HepG2 (cell line): ENCODE results near the gene C3orf52. TPM values are rescaled to one million over a fixed set of nuclear protein-coding genes. Genes with fewer than 3 reads are reported as not detected.

Experiments used
- ATAC-seq: fragments of 200-7000 bp; cut with Tn5 transposase; 3 replicates; pipeline ENCODE4 v1.9.1; 2020; ENCODE audit warnings: mild to moderate bottlenecking, moderate library complexity
- BruUV-seq: library from RNA; stranded (reverse); fragments of 400-500 nt; replicated peaks from 2 replicates; lab custom pipeline; 2021; lab: Mats Ljungman, UMichigan
- CTCF ChIA-PET: fragments of 300-600 bp; formaldehyde crosslinking; extraction: SDS; loops from one replicate; lab custom pipeline; 2021; ENCODE audit warnings: low total read pairs, inconsistent platforms, low intra/inter-chr PET ratio; lab: Yijun Ruan, JAX
- POLR2A ChIA-PET: fragments of 350-600 bp; sonication (Branson Sonifier 250); formaldehyde crosslinking; loops from one replicate; lab custom pipeline; 2020; ENCODE audit warnings: antibody characterized with exemption, inconsistent platforms; lab: Yijun Ruan, JAX
- DNase-seq: peaks from one replicate; pipeline ENCODE4 v3.0.0-alpha.2; 2015; ENCODE audit warnings: low spot score
- FAIRE-seq: peaks from 3 replicates; lab custom pipeline; 2011; peaks lifted over from hg19 to GRCh38; lab: Jason Lieb, UNC
- H2AFZ ChIP-seq: one replicate; pipeline ENCODE4 v1.6.1; 2011; ENCODE audit warnings: low read length, inconsistent platforms
- H3K27ac ChIP-seq: fragments of 300-600 bp; 3 replicates; pipeline ENCODE4 v1.8.0; 2011; ENCODE audit warnings: mixed run types, mild to moderate bottlenecking, mixed read lengths, low read length, inconsistent platforms; ENCODE audit not compliant: insufficient read depth; ENCODE audit errors: extremely low read length
- H3K27me3 ChIP-seq, 2 experiments: fragments of 200-600 bp in 1 of 2; 2 replicates in 1 of 2; 3 replicates in 1 of 2; pipeline versions ENCODE4 v1.6.0 to v1.8.0; 2011; ENCODE audit warnings: low read length in 2 of 2, mild to moderate bottlenecking in 2 of 2, moderate library complexity in 2 of 2, inconsistent platforms in 1 of 2; ENCODE audit not compliant: insufficient read depth in 2 of 2, control insufficient read depth in 1 of 2
- H3K36me3 ChIP-seq, 2 experiments: fragments of 200-600 bp in 1 of 2; replicated peaks in 1 of 2; 2 replicates in 1 of 2; 3 replicates in 1 of 2; pipeline versions ENCODE4 v1.5.1 to v1.8.0; 2011; ENCODE audit warnings: low read length in 2 of 2, inconsistent platforms in 1 of 2; ENCODE audit not compliant: insufficient read depth in 2 of 2, control insufficient read depth in 1 of 2
- H3K4me1 ChIP-seq: 2 replicates; pipeline ENCODE4 v1.5.1; 2012; ENCODE audit warnings: low read length, inconsistent platforms; ENCODE audit not compliant: insufficient read depth
- H3K4me2 ChIP-seq: 2 replicates; pipeline ENCODE4 v1.6.0; 2011; ENCODE audit warnings: low read depth, low read length, inconsistent platforms
- H3K4me3 ChIP-seq, 3 experiments: fragments of 200-600 bp in 1 of 3; sonication (generic), shearing (Covaris generic) in 1 of 3; replicated peaks in 1 of 3; 2 replicates each; pipeline ENCODE4 v1.5.1; 2011 to 2016; ENCODE audit warnings: low read length in 3 of 3, inconsistent platforms in 2 of 3, low read depth in 2 of 3, mild to moderate bottlenecking in 2 of 3, control low read depth in 1 of 3, mixed read lengths in 1 of 3; ENCODE audit not compliant: insufficient read depth in 1 of 3
- H3K79me2 ChIP-seq: one replicate; pipeline ENCODE4 v1.6.1; 2011; ENCODE audit warnings: low read length, inconsistent platforms; ENCODE audit not compliant: insufficient read depth
- H3K9ac ChIP-seq: 2 replicates; pipeline ENCODE4 v1.6.0; 2011; ENCODE audit warnings: mild to moderate bottlenecking, low read depth, low read length, inconsistent platforms; ENCODE audit not compliant: insufficient read depth
- H3K9me3 ChIP-seq: 2 replicates; pipeline ENCODE4 v1.5.1; 2012; ENCODE audit warnings: mild to moderate bottlenecking, low read length
- H4K20me1 ChIP-seq: 2 replicates; pipeline ENCODE4 v1.6.0; 2011; ENCODE audit warnings: inconsistent platforms, mild to moderate bottlenecking, low read length, moderate library complexity; ENCODE audit not compliant: insufficient read depth
- FOXA1 ChIP-seq, 2 experiments: fragments of 450-650 bp in 1 of 2; sonication (generic) in 1 of 2; formaldehyde crosslinking in 1 of 2; IDR thresholded peaks; 2 replicates each; pipeline versions ENCODE4 v1.4.0 to v1.6.1; 2016 to 2020; ENCODE audit warnings: missing genetic modification reagents in 1 of 2
- HOXD1 ChIP-seq: sonication (generic); formaldehyde crosslinking; IDR thresholded peaks from 2 replicates; pipeline ENCODE4 v1.5.0; 2020; ENCODE audit warnings: missing genetic modification reagents
- KLF9 ChIP-seq: IDR thresholded peaks from 2 replicates; pipeline ENCODE4 v1.6.1; 2016; ENCODE audit warnings: low read depth
- POLR2G ChIP-seq: fragments of 200-400 bp; formaldehyde crosslinking; IDR thresholded peaks from 2 replicates; pipeline ENCODE4 v1.6.1; 2018; ENCODE audit warnings: mild to moderate bottlenecking, low read depth, low read length, moderate library complexity
- SNAPC2 ChIP-seq: sonication (generic); formaldehyde crosslinking; IDR thresholded peaks from 2 replicates; pipeline ENCODE4 v1.8.1; 2022; ENCODE audit warnings: mild to moderate bottlenecking, missing genetic modification reagents
- ZNF230 ChIP-seq: sonication (generic); formaldehyde crosslinking; IDR thresholded peaks from 2 replicates; pipeline ENCODE4 v1.4.0; 2020; ENCODE audit warnings: mild to moderate bottlenecking, missing genetic modification reagents
- ZNF30 ChIP-seq: sonication (generic); formaldehyde crosslinking; IDR thresholded peaks from 2 replicates; pipeline ENCODE4 v1.5.0; 2020; ENCODE audit warnings: mild to moderate bottlenecking, missing genetic modification reagents
- ZNF7 ChIP-seq: IDR thresholded peaks from 2 replicates; pipeline ENCODE4 v1.6.1; 2016; ENCODE audit warnings: missing biosample characterization, missing genetic modification reagents
- in situ Hi-C: cut with HindIII; loops from 2 replicates; pipeline ENCODE4 v1.10.0; 2017; ENCODE audit warnings: low pct_unique_long_range_greater_than_20kb; ENCODE audit not compliant: extremely low pct_ligation_motif_present
- intact Hi-C: fragments of 100-400 bp; cut with micrococcal nuclease; formaldehyde crosslinking; loops from one replicate; pipeline ENCODE4 v1.10.0; 2022; ENCODE audit not compliant: unreplicated experiment
- polyA plus RNA-seq, 8 experiments: library from polyadenylated mRNA; depleted of rRNA in 3 of 8; stranded (reverse) in 7 of 8; unstranded in 1 of 8; fragments of >200 nt; fragmentation: Illumina TruSeq in 4 of 8; extraction: Trizol in 4 of 8; gene quantifications; 2 replicates each; pipeline versions ENCODE4 v1.2.1 to v1.2.3, GENCODE V29; 2011 to 2016; ENCODE audit warnings: low read depth in 4 of 8, missing spikeins in 1 of 8, mixed read lengths in 1 of 8; ENCODE audit not compliant: insufficient read depth in 1 of 8
- total RNA-seq, 5 experiments: library from RNA; depleted of rRNA; stranded (reverse); fragments of >200 nt; fragmentation: Illumina TruSeq; extraction: Trizol; gene quantifications; 2 replicates each; pipeline ENCODE4 v1.2.3, GENCODE V29; 2016; ENCODE audit warnings: low read depth in 1 of 5
- TF ChIP-seq, protein P1 (sequence below): sonication (generic); formaldehyde crosslinking; IDR thresholded peaks from 2 replicates; pipeline ENCODE4 v1.5.1; 2020; ENCODE audit warnings: missing genetic modification reagents, mild to moderate bottlenecking, borderline replicate concordance
- TF ChIP-seq, protein P2 (sequence below): IDR thresholded peaks from 2 replicates; pipeline ENCODE4 v1.6.1; 2012; ENCODE audit warnings: inconsistent platforms
- TF ChIP-seq, protein P3 (sequence below): sonication (generic); formaldehyde crosslinking; IDR thresholded peaks from 2 replicates; pipeline ENCODE4 v1.4.0; 2020; ENCODE audit warnings: low read depth, mild to moderate bottlenecking, missing genetic modification reagents
- TF ChIP-seq, protein P4 (sequence below): sonication (generic); formaldehyde crosslinking; IDR thresholded peaks from 2 replicates; pipeline ENCODE4 v1.4.0; 2020; ENCODE audit warnings: missing genetic modification reagents, mild to moderate bottlenecking, borderline replicate concordance

C3orf52 gene
- total and polyA plus RNA-seq, 2 of the 13 experiments (the other 11 are each of a cell fraction or from before 2014, with no cell fraction given) = 0.79 to 1.2 TPM

DNA sequence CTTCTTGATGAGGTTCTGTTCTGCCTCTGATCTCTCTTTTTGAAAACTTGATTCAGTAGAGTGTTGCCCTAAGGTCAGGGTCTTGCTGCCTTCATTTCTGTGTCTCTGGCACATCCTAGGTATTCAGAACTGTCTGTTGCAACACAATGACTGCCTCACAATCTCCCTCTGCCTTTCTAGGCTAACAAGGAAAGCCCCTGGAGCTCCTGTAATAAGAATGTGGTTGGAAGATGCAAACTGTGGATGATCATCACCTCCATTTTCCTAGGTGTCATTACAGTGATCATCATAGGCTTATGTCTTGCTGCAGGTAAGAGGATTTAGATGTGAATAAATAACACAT is 7.0 kb downstream of the C3orf52 start:
- Histone ChIP-seq H3K9me3 (no peaks in the 10 kb centered on the region), H2AFZ (no peak overlapping the region), H3K4me3 (no peak overlapping the region), H3K4me1 (peaks cover 16% of the 10 kb centered on the region), H3K36me3 (no peaks in the 10 kb centered on the region), H3K4me2 (no peak overlapping the region), H3K27ac (no peak overlapping the region), H3K9ac (no peak overlapping the region), H3K27me3 (no peaks in the 10 kb centered on the region), H3K79me2 (no peaks in the 10 kb centered on the region), H4K20me1 (no peaks in the 10 kb centered on the region)
- POLR2A ChIA-PET = no interaction called here
- intact Hi-C loops (no loop called here), in situ Hi-C loops (no loop called here)
- TF ChIP-seq ZNF230 = no peak
- TF ChIP-seq HOXD1 (CRISPR knock-in tag) = no peak
- no peak for TF ChIP-seq FOXA1 (IDR thresholded peaks at IDR 0.05)
- no peak for TF ChIP-seq FOXA1 (CRISPR knock-in tag; IDR thresholded peaks at IDR 0.05)
- TF ChIP-seq, protein P1, sequence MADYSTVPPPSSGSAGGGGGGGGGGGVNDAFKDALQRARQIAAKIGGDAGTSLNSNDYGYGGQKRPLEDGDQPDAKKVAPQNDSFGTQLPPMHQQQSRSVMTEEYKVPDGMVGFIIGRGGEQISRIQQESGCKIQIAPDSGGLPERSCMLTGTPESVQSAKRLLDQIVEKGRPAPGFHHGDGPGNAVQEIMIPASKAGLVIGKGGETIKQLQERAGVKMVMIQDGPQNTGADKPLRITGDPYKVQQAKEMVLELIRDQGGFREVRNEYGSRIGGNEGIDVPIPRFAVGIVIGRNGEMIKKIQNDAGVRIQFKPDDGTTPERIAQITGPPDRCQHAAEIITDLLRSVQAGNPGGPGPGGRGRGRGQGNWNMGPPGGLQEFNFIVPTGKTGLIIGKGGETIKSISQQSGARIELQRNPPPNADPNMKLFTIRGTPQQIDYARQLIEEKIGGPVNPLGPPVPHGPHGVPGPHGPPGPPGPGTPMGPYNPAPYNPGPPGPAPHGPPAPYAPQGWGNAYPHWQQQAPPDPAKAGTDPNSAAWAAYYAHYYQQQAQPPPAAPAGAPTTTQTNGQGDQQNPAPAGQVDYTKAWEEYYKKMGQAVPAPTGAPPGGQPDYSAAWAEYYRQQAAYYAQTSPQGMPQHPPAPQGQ (CRISPR knock-in tag) = no peak
- no peak for TF ChIP-seq ZNF7
- TF ChIP-seq, protein P2, sequence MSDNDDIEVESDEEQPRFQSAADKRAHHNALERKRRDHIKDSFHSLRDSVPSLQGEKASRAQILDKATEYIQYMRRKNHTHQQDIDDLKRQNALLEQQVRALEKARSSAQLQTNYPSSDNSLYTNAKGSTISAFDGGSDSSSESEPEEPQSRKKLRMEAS = no peak
- TF ChIP-seq, protein P3, sequence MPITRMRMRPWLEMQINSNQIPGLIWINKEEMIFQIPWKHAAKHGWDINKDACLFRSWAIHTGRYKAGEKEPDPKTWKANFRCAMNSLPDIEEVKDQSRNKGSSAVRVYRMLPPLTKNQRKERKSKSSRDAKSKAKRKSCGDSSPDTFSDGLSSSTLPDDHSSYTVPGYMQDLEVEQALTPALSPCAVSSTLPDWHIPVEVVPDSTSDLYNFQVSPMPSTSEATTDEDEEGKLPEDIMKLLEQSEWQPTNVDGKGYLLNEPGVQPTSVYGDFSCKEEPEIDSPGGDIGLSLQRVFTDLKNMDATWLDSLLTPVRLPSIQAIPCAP (CRISPR knock-in tag) = no peak
- TF ChIP-seq ZNF30 = no peak
- TF ChIP-seq, protein P4, sequence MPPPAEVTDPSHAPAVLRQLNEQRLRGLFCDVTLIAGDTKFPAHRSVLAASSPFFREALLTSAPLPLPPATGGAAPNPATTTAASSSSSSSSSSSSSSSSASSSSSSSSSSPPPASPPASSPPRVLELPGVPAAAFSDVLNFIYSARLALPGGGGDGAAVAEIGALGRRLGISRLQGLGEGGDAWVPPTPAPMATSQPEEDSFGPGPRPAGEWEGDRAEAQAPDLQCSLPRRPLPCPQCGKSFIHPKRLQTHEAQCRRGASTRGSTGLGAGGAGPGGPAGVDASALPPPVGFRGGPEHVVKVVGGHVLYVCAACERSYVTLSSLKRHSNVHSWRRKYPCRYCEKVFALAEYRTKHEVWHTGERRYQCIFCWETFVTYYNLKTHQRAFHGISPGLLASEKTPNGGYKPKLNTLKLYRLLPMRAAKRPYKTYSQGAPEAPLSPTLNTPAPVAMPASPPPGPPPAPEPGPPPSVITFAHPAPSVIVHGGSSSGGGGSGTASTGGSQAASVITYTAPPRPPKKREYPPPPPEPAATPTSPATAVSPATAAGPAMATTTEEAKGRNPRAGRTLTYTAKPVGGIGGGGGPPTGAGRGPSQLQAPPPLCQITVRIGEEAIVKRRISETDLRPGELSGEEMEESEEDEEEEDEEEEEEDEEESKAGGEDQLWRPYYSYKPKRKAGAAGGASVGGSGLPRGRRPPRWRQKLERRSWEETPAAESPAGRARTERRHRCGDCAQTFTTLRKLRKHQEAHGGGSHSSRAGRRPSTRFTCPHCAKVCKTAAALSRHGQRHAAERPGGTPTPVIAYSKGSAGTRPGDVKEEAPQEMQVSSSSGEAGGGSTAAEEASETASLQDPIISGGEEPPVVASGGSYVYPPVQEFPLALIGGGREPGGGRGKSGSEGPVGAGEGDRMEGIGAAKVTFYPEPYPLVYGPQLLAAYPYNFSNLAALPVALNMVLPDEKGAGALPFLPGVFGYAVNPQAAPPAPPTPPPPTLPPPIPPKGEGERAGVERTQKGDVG (CRISPR knock-in tag) = no peak
- TF ChIP-seq KLF9 = no peak
- no peak for TF ChIP-seq POLR2G
- no peak for TF ChIP-seq SNAPC2
- FAIRE-seq (no peak), ATAC-seq (no peak), DNase-seq (no peak)
- CTCF ChIA-PET = no interaction called here
- BruUV-seq = no TSS peak
